ENCODE data around the gene PCNX2. TPM values are rescaled to one million over a fixed set of nuclear protein-coding genes. Genes with fewer than 3 reads are reported as not detected.

Gene PCNX2
- total and polyA plus RNA-seq, 2 of the 8 experiments (the other 6 are each of a cell fraction or from before 2014, with no cell fraction given), result 46.1 to 57.6 TPM

DNA sequence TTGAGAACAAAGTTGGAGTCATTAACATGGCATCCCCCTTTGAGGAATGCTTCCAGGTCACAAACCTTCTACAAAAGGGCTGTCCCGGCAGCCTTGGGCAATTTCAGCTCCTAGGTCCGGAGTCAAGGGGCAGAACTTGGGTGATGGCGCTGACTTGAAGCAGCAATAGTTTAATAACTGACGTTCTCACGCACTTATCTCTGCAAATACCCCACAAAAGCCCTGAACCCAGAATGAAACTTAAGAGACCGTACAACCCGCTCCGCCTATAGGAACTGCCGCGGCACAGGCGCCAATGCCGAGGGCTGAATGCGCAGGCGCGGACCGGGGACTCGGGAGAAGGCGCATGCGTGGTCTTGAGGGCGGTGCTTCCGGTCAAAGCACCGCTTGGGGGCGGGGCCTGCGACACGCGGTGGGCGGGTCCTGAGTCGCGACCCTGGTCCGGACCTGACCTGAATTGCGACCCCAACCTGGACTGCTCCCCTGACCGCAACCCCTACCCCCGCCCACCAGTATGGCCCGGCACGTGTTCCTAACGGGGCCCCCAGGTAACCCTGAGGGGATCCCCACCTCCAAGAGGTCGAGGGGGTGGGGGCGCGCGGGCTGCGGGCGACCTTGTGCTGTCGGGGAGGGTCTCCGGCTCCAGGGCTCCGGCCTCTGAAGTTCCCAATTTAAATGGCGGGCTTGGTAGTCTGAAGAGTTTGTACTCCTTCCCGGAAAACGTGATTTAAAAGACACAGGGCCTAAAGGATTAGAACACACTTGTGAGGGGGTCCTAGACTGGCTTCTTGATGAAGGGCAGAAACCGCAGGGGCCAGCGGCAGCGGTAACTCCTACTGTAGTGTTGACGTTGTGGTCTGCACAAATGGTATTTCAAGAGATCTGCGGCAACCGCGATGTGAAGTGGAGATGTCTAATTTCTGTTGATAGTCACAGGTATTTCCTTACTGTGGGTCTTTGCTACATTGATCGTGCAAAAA, 345.0 kb downstream of the PCNX2 start, which contains the start of gene NTPCR (continued):
- TF ChIP-seq EZH2 (IDR thresholded peaks at IDR 0.05; ENCODE audit: low read depth, low read length, severe bottlenecking) (no peak), TCF12 (IDR thresholded peaks at IDR 0.05; ENCODE audit: low read depth, low read length) (no peak), SRF (IDR thresholded peaks at IDR 0.05; ENCODE audit: low read depth, low read length) (no peak), POLR2A (IDR thresholded peaks at IDR 0.05; ENCODE audit: control extremely low read depth in 1 of 2, low read depth in 2 of 2, low read length in 2 of 2) (peak in 1 of 2 experiments; percentile 86; a peak in 2 of 3 replicates), CEBPB (IDR thresholded peaks at IDR 0.05; ENCODE audit: low read depth, low read length) (no peak), ZNF274 (IDR thresholded peaks at IDR 0.05; ENCODE audit: borderline replicate concordance, extremely low read depth, low read length) (no peak), CBX5 (IDR thresholded peaks at IDR 0.05; ENCODE audit: low read depth, low read length) (no peak), RBBP5 (IDR thresholded peaks at IDR 0.05; ENCODE audit: borderline replicate concordance, low read depth, low read length) (peak; percentile 30; the same call in 1 of the 2 replicates), SIN3A (conservative IDR thresholded peaks at IDR 0.05 in 1 of 2, IDR thresholded peaks at IDR 0.05 in 1 of 2; ENCODE audit: low read depth in 1 of 2, low read length in 2 of 2) (peak; percentile 42 to 69; a peak in 2 of 4 replicates), EGR1 (IDR thresholded peaks at IDR 0.05; ENCODE audit: borderline replicate concordance, low read depth, low read length) (no peak), JUND (IDR thresholded peaks at IDR 0.05; ENCODE audit: low read length) (no peak), ASH2L (IDR thresholded peaks at IDR 0.05; ENCODE audit: low read length) (peak; percentile 68), CTBP2 (IDR thresholded peaks at IDR 0.05; ENCODE audit: borderline replicate concordance, insufficient read depth, insufficient read length, low read length) (no peak), EP300 (IDR thresholded peaks at IDR 0.05; ENCODE audit: borderline replicate concordance in 1 of 2, low read depth in 2 of 2, low read length in 2 of 2) (no peak), HDAC2 (IDR thresholded peaks at IDR 0.05; ENCODE audit: borderline replicate concordance in 1 of 2, low read depth in 2 of 2, low read length in 2 of 2) (no peak; a peak in 1 of 4 replicates), TAF7 (optimal IDR thresholded peaks at IDR 0.05; ENCODE audit: borderline replicate concordance, low read depth, low read length) (peak; percentile 42), YY1 (IDR thresholded peaks at IDR 0.05; ENCODE audit: low read depth, low read length) (peak; percentile 75; the same call in 1 of the 2 replicates), SIRT6 (IDR thresholded peaks at IDR 0.05; ENCODE audit: low read length) (no peak)
- TF ChIP-seq, protein P1, sequence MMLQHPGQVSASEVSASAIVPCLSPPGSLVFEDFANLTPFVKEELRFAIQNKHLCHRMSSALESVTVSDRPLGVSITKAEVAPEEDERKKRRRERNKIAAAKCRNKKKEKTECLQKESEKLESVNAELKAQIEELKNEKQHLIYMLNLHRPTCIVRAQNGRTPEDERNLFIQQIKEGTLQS (IDR thresholded peaks at IDR 0.05; ENCODE audit: insufficient read depth, low read depth, low read length), result no peak
- TF ChIP-seq, protein P2, sequence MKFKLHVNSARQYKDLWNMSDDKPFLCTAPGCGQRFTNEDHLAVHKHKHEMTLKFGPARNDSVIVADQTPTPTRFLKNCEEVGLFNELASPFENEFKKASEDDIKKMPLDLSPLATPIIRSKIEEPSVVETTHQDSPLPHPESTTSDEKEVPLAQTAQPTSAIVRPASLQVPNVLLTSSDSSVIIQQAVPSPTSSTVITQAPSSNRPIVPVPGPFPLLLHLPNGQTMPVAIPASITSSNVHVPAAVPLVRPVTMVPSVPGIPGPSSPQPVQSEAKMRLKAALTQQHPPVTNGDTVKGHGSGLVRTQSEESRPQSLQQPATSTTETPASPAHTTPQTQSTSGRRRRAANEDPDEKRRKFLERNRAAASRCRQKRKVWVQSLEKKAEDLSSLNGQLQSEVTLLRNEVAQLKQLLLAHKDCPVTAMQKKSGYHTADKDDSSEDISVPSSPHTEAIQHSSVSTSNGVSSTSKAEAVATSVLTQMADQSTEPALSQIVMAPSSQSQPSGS (IDR thresholded peaks at IDR 0.05; ENCODE audit: low read length), result peak; percentile 29; the same call in 1 of the 2 replicates
